GM12892 (cell line): ENCODE results near the gene NSMF.
"Not testable (repeated sequence)": the region's sequence is repeated elsewhere in the genome, so short reads cannot be mapped to it uniquely, and the experiment has no call there.

ENCODE experiments used
- POLR2AphosphoS5 ChIP-seq: IDR thresholded peaks from 2 replicates; pipeline ENCODE4 v1.6.1; 2011; ENCODE audit warnings: low read depth, low read length, control low read depth
- TAF1 ChIP-seq: IDR thresholded peaks from 2 replicates; pipeline ENCODE4 v1.6.1; 2011; ENCODE audit warnings: low read depth, mild to moderate bottlenecking, control low read depth, low read length, borderline replicate concordance

DNA sequence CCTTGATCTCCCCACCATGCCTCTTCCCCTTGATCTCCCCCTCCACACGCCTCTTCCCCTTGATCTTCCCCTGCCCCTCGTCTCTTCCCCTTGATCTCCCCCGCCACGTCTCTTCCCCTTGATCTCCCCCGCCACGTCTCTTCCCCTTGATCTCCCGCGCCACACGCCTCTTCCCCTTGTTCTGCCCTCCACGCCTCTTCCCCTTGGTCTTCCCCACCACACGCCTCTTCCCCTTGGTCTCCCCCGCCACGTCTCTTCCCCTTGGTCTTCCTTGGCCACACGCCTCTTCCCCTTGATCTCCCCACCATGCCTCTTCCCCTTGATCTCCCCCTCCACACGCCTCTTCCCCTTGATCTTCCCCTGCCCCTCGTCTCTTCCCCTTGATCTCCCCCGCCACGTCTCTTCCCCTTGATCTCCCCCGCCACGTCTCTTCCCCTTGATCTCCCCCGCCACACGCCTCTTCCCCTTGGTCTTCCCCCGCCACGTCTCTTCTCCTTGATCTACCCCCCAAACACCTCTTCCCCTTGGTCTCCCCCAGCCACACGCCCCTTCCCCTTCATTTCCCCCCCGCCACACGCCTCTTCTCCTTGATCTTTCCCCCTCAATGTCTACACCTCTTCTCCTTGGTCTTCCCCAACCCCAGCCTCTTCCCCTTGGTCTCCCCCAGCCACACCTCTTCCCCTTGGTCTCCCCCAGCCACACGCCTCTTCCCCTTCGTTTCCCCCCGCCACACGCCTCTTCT lies 7.7 kb downstream of the NSMF start:
- TF ChIP-seq POLR2AphosphoS5, TAF1: not testable (repeated sequence)
